Heart left ventricle (tissue), 16 donors: ENCODE data around the gene PIK3IP1. TPM values are rescaled to one million over a fixed set of nuclear protein-coding genes. Genes with fewer than 3 reads are reported as not detected.

ENCODE experiments used
- ATAC-seq, 4 donors: fragments of 200-7000 bp; cut with Tn5 transposase; one replicate each; pipeline ENCODE4 v1.9.1; 2020 to 2022; ENCODE audit warnings: moderate library complexity in 4 of 4, mild to moderate bottlenecking in 3 of 4, moderate number of reproducible peaks in 1 of 4
- DNase-seq, 5 donors: peaks; one replicate each; pipeline ENCODE4 v3.0.0-alpha.2; 2020
- H3K27ac ChIP-seq, 12 donors: fragments of 200-600 bp; sonication (generic) in 4 of 12; one replicate each; pipeline versions ENCODE4 v1.5.0 to v1.8.0; 2016 to 2022; ENCODE audit warnings: mild to moderate bottlenecking in 2 of 12
- H3K27me3 ChIP-seq, 9 donors: fragments of 200-600 bp; sonication (generic) in 2 of 9; one replicate each; pipeline versions ENCODE4 v1.5.1 to v1.8.0; 2016 to 2022; ENCODE audit warnings: mild to moderate bottlenecking in 3 of 9
- H3K36me3 ChIP-seq, 9 donors: fragments of 200-600 bp; sonication (generic) in 2 of 9; one replicate each; pipeline versions ENCODE4 v1.5.0 to v1.8.0; 2018 to 2022; ENCODE audit warnings: mild to moderate bottlenecking in 2 of 9
- H3K4me1 ChIP-seq, 12 donors: fragments of 200-600 bp; sonication (generic) in 4 of 12; one replicate each; pipeline versions ENCODE4 v1.5.0 to v1.8.0; 2016 to 2022; ENCODE audit warnings: mild to moderate bottlenecking in 3 of 12
- H3K4me3 ChIP-seq, 12 donors: fragments of 200-600 bp; sonication (generic) in 4 of 12; one replicate each; pipeline versions ENCODE4 v1.5.0 to v1.8.0; 2017 to 2022; ENCODE audit warnings: mild to moderate bottlenecking in 9 of 12, moderate library complexity in 4 of 12
- H3K9me3 ChIP-seq, 12 donors: fragments of 200-600 bp; sonication (generic) in 4 of 12; one replicate each; pipeline versions ENCODE4 v1.5.0 to v1.8.0; 2016 to 2022; ENCODE audit warnings: mild to moderate bottlenecking in 1 of 12
- POLR2A ChIP-seq, 2 donors: fragments of 450-650 bp; IDR thresholded peaks; one replicate each; pipeline ENCODE4 v1.6.1; 2017; ENCODE audit warnings: antibody characterized with exemption in 2 of 2, mild to moderate bottlenecking in 2 of 2, moderate library complexity in 2 of 2
- WGBS, 4 donors: extraction: QIAGEN DNeasy Blood & Tissue Kit in 2 of 4; methylation state at CpG; one replicate each; pipeline versions ENCODE4 v1.1.5 to v1.1.7; 2013 to 2018; 5-methylcytosine and 5-hydroxymethylcytosine counted together
- intact Hi-C, 10 donors: fragments of 100-400 bp; cut with DNase I; formaldehyde crosslinking; loops; one replicate each; pipeline versions ENCODE4 v1.11.1 to v1.14.2; 2022
- polyA plus RNA-seq, 2 donors: library from polyadenylated mRNA; stranded (reverse); fragments of 200-250 nt; gene quantifications; one replicate each; pipeline ENCODE4 v1.2.3, GENCODE V29; 2013
- total RNA-seq, 9 donors: library from RNA; depleted of rRNA in 2 of 9; stranded (reverse); fragments of >200 nt in 2 of 9; fragmentation: NEBNext Ultra II Directional in 3 of 9; extraction: Animal tissue kit (Norgen Biotek cat#: 25700) in 3 of 9; gene quantifications; one replicate each; pipeline versions ENCODE4 v1.1.0 to v1.2.4, GENCODE V29; 2016 to 2023
- TF ChIP-seq, protein P1 (sequence below), 12 donors: fragments of 200-600 bp; sonication (generic) in 4 of 12; IDR thresholded peaks; one replicate each; pipeline versions ENCODE4 v1.5.0 to v1.8.0; 2018 to 2022; ENCODE audit warnings: antibody characterized with exemption in 12 of 12, mild to moderate bottlenecking in 5 of 12
- donor health status: ischemic (EF 13 %, LVEDD 7.1; RV severe dilation, severe dysfunction).
- donor health status: healthy with polysubstance abuse.
- donor health status: DM: no; HTN: yes; CAD: no.
- donor health status: DM: no; HTN: no; CAD: no.
- donor health status: ischemic (EF 25% LVEDD 6.9; RV normal size, moderate dysfunction).
- donor health status: ischemic (EF 25% LVEDD 5.7; RV mildly dilated, moderate dysfunction).
- donor health status: healthy.
- donor health status: DM: yes; HTN: yes; CAD: no.
- donor health status: ischemic (EF 35%, LVEDD 5.7; RV mildly dilated, moderate dysfunction).
- donor health status: nonischemic (EF 11% LVEDD 7.7; RV severe dilation, severe dysfunction).
- donor health status: DM: yes; HTN: yes; CAD: no.
- donor health status: PGD.
- donor health status: ischemic (EF 29% LVEDD 5.4; RV normal size, mild dysfunction).
- donor health status: nonischemic (EF 23%, LVEDD 6.1; RV moderate dilation, normal function).

The PIK3IP1 gene
- total and polyA plus RNA-seq, 11 donors, result 3.8 to 40.7 (median 16.9) TPM

DNA sequence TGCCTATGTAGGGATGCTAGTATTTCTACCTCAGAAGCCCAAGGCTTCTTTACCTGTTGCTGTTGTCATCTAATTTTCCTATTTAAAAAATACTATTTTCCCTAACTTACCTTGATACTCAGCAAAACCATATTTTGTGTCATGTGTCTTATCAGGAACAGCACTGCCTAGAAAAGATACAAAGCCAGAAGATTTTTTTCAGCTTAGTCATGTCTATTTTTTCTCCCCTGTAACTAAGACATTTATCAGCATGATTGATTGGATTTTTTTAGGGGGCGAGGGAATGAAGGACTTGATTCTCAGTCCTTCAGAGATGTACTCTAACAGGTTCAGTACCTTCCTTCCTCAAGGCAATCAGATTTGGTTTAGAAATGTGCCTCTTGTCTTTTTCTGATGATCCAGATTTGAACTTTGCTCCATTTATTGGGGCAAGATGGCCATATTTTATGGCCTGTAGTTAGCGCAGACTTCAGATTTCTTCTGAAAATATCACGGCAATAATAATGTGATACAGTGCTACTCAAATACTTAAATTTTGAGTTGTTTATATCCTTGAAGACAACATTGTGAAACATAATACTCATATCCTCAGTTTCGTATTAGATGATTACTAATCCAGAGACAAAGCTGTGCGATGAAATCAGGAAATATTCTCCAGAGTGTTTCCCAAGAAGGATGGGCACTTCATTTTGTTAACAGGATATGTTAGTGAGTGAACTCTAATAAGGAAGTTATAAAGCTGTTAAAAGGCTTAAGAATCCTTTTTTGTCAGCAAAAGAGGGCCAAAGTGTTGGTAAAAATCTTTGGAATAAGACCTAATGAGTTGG lies 3.8 kb upstream of the PIK3IP1 start:
- intact Hi-C loops, result loop anchor here in 3 of 10 donors (2.0 to 10.0 kb wide), 3 partner anchors 17 to 691 kb away; partner anchors contain the start of gene TCN2 (in 1 of the 3)
- H3K36me3 ChIP-seq, result no peaks in the 10 kb centered on the region
- TF ChIP-seq, protein P1, sequence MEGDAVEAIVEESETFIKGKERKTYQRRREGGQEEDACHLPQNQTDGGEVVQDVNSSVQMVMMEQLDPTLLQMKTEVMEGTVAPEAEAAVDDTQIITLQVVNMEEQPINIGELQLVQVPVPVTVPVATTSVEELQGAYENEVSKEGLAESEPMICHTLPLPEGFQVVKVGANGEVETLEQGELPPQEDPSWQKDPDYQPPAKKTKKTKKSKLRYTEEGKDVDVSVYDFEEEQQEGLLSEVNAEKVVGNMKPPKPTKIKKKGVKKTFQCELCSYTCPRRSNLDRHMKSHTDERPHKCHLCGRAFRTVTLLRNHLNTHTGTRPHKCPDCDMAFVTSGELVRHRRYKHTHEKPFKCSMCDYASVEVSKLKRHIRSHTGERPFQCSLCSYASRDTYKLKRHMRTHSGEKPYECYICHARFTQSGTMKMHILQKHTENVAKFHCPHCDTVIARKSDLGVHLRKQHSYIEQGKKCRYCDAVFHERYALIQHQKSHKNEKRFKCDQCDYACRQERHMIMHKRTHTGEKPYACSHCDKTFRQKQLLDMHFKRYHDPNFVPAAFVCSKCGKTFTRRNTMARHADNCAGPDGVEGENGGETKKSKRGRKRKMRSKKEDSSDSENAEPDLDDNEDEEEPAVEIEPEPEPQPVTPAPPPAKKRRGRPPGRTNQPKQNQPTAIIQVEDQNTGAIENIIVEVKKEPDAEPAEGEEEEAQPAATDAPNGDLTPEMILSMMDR (IDR thresholded peaks at IDR 0.05), result no peak
- no peak for TF ChIP-seq POLR2A (IDR thresholded peaks at IDR 0.05)
- DNase-seq, result no peak
- H3K4me3 ChIP-seq, result peak overlapping the region in 2 of 12 donors; percentile 1 to 15
- no peak for ATAC-seq
- peak overlapping the region in 11 of 12 donors; percentile 0 to 80 (median 58) for H3K27ac ChIP-seq
- WGBS, 4 donors, result 45 to 55% (median 52%) methylated on average over 5 of the region's 5 CpGs
- H3K27me3 ChIP-seq, result no peaks in the 10 kb centered on the region
- peaks cover 2 to 54% (median 33%) of the 10 kb centered on the region in 12 donors for H3K4me1 ChIP-seq
- H3K9me3 ChIP-seq, result no peaks in the 10 kb centered on the region

DNA sequence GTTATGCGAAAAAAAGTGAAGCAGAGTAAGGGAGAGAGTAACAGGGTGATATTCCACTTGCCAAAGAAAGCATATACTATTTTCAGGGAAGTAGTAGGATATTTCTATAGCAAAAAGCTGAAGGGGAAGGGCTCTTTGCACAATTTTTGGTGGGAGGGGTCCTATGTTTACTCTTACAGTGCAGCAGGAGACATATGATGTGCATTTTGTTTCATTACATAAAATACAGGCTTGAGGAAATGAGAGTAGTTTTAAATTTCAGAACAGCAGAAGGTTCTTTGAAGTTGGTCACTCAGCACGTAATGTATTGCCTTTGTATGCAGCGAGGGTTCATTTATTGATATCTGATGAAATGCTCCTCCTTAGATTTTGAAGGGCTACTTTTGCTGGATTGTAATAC lies 3.1 kb upstream of the PIK3IP1 start:
- H3K27ac ChIP-seq, result peak overlapping the region in 11 of 12 donors; percentile 0 to 80 (median 58)
- WGBS, 4 donors, result 80 to 90% (median 86%) methylated on average over 3 of the region's 3 CpGs
- no peaks in the 10 kb centered on the region for H3K27me3 ChIP-seq
- TF ChIP-seq, protein P1 (IDR thresholded peaks at IDR 0.05), result no peak
- no peak for TF ChIP-seq POLR2A (IDR thresholded peaks at IDR 0.05)
- H3K4me3 ChIP-seq, result peak overlapping the region in 1 of 12 donors; percentile 1
- peaks cover 2 to 54% (median 35%) of the 10 kb centered on the region in 12 donors for H3K4me1 ChIP-seq
- intact Hi-C loops, result loop anchor here in 1 of 10 donors (10.0 kb wide), 1 partner anchor 691 kb away; the partner anchor contains the start of gene TCN2
- ATAC-seq, result no peak
- no peak for DNase-seq
- H3K36me3 ChIP-seq, result no peaks in the 10 kb centered on the region
- H3K9me3 ChIP-seq, result no peaks in the 10 kb centered on the region

DNA sequence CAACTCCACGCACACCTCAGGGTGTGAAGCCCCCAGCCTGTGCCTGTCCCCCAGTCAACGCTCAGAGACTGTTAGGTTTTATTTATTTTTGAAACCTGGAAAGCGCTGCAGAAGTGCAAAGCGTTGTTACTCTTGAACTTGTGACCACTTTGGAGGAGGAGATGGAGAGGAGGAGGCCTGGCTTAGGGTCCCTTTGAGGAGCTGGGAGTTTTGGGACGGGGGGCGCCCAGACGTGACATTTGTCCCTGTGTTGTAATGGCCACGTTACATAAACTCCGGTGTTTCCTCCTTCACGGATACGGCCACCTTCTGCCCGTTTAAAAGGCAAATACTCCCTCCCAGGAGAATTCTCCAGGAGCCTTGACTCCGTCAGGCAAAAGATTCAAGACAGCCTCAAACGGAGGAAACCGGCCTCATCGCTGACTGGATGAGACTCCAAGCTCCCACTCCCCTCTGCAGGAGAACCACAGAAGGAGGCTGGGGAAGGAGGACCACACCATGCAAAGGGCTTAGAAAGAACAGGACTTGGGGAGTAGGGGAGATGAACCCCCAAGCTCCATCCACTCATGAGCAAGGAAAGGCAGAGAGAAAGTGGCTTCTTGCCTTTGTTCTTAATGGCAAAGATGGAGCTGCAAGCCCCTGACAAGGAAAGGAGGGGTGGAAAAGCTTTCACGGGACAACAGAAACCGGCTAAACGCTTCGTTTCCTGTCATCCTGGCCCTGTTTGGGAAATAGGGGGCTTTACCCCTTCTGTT lies 630 bp downstream of the PIK3IP1 start:
- Histone ChIP-seq H3K27ac (peak overlapping the region; percentile 75 to 99 (median 96)), H3K27me3 (no peaks in the 10 kb centered on the region), H3K4me3 (peak overlapping the region; percentile 43 to 93 (median 70)), H3K36me3 (peaks cover 0 to 33% (median 24%) of the 10 kb centered on the region in 9 donors), H3K9me3 (no peaks in the 10 kb centered on the region), H3K4me1 (peaks cover 2 to 80% (median 57%) of the 10 kb centered on the region in 12 donors)
- WGBS, 4 donors, result 0 to 2% (median 1%) methylated on average over 17 to 20 of the region's 20 CpGs
- no peak for TF ChIP-seq POLR2A (IDR thresholded peaks at IDR 0.05)
- TF ChIP-seq, protein P1 (IDR thresholded peaks at IDR 0.05), result no peak
- peak in 1 of 4 donors; percentile 2 for ATAC-seq
- peak in 1 of 5 donors; percentile 24 for DNase-seq
- intact Hi-C loops, result loop anchor here in 4 of 10 donors (2.0 to 10.0 kb wide), 3 partner anchors 21 to 687 kb away; partner anchors contain the start of genes LIMK2 (in 2 of the 4) and TCN2 (in 1 of the 4)
